Gastrocnemius medialis (tissue), 4 donors: Measurements from ENCODE around the gene AGTR1.

Experiments used
- POLR2A ChIP-seq, 2 donors: fragments of 450-650 bp; IDR thresholded peaks; one replicate each; pipeline ENCODE4 v1.6.1; 2017; ENCODE audit warnings: antibody characterized with exemption in 2 of 2, mild to moderate bottlenecking in 2 of 2, moderate library complexity in 2 of 2
- TF ChIP-seq, protein P1 (sequence below), 5 experiments: fragments of 450-650 bp in 3 of 5; fragments of 200-600 bp in 2 of 5; sonication (generic) in 2 of 5; IDR thresholded peaks in 4 of 5; conservative IDR thresholded peaks in 1 of 5; 1 replicate in 4 of 5; 2 replicates in 1 of 5; pipeline ENCODE4 v1.5.1; 2016 to 2019; ENCODE audit warnings: antibody characterized with exemption in 5 of 5, mild to moderate bottlenecking in 3 of 5, moderate library complexity in 3 of 5

DNA sequence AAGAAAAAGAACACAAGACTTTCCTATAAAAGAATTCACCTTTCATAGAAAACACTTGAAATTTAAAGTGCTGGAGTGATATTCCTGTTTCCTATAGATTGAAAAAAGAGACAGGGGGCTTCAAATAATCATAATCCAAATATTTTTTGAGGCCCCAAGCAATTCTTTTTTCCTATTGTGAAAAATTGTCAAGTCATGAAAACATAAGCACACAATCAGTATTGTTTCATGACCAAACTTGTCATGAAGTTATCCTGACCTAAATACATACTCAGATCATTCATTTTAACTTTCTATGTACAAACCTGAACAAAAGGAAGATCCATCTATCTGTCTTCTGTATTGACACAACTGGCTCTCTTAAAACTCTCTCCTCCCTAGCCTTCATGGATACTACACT is 57.9 kb downstream of the AGTR1 start:
- TF ChIP-seq, protein P1, sequence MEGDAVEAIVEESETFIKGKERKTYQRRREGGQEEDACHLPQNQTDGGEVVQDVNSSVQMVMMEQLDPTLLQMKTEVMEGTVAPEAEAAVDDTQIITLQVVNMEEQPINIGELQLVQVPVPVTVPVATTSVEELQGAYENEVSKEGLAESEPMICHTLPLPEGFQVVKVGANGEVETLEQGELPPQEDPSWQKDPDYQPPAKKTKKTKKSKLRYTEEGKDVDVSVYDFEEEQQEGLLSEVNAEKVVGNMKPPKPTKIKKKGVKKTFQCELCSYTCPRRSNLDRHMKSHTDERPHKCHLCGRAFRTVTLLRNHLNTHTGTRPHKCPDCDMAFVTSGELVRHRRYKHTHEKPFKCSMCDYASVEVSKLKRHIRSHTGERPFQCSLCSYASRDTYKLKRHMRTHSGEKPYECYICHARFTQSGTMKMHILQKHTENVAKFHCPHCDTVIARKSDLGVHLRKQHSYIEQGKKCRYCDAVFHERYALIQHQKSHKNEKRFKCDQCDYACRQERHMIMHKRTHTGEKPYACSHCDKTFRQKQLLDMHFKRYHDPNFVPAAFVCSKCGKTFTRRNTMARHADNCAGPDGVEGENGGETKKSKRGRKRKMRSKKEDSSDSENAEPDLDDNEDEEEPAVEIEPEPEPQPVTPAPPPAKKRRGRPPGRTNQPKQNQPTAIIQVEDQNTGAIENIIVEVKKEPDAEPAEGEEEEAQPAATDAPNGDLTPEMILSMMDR (IDR thresholded peaks at IDR 0.05 in 4 of 5, conservative IDR thresholded peaks at IDR 0.05 in 1 of 5) = no peak
- TF ChIP-seq POLR2A (IDR thresholded peaks at IDR 0.05) = no peak
